Mucosa of stomach (tissue), 1 donor: ENCODE data around the gene CCL4.
"Not testable (repeated sequence)": the region's sequence is repeated elsewhere in the genome, so short reads cannot be mapped to it uniquely, and the experiment has no call there.

Source experiments
- H3K27me3 ChIP-seq: one replicate; pipeline ENCODE4 v1.7.0; 2013; ENCODE audit warnings: mild to moderate bottlenecking, low read length; ENCODE audit not compliant: control insufficient read depth, insufficient read depth
- H3K36me3 ChIP-seq: one replicate; pipeline ENCODE4 v1.7.0; 2013; ENCODE audit warnings: low read length; ENCODE audit not compliant: control insufficient read depth, insufficient read depth
- H3K4me1 ChIP-seq: one replicate; pipeline ENCODE4 v1.7.0; 2013; ENCODE audit warnings: mild to moderate bottlenecking, low read length; ENCODE audit not compliant: control insufficient read depth, insufficient read depth
- H3K4me3 ChIP-seq: one replicate; pipeline ENCODE4 v1.7.0; 2013; ENCODE audit warnings: low read length
- H3K9ac ChIP-seq: one replicate; pipeline ENCODE4 v1.7.0; 2013; ENCODE audit warnings: mild to moderate bottlenecking, low read length, moderate library complexity
- H3K9me3 ChIP-seq: one replicate; pipeline ENCODE4 v1.7.0; 2013; ENCODE audit warnings: mild to moderate bottlenecking, low read length, moderate library complexity; ENCODE audit not compliant: control insufficient read depth
- donor health status: Pancreatic carcinoma.

CCL4 gene

GRCh38 chr17:36089888-36090836 lies 13.5 kb upstream of the CCL4 start, which contains the start of gene CCL3:
Gene CCL3 (minus strand): TSS chr17:36090143. CDS start chr17:36090058, 85 bp downstream.
- no peaks in the 10 kb centered on the region for H3K4me1 ChIP-seq
- H3K9me3 ChIP-seq: no peaks in the 10 kb centered on the region

DNA sequence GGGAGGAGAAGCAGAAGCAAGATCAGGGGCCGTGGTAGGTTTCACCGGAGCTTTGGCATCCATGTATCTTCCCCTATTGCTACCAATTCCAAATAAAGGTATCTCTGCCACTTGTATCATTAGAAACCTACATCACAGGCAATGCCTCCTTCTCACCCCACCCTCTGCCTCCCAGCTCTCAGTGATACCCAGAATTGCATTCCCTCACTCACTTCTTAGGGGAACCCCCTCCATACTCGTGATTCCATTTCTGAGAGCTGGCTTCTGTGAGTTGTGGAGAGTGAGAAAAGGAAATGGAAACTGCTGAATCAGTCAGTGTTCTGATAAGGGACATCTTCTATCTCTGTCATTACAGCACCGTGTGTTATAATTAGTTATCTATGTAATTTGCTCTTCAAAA lies 11.4 kb upstream of the CCL4 start:
- Histone ChIP-seq H3K4me1 (no peaks in the 10 kb centered on the region), H3K9ac (no peak overlapping the region), H3K4me3 (no peak overlapping the region), H3K9me3 (no peaks in the 10 kb centered on the region), H3K27me3 (no peaks in the 10 kb centered on the region), H3K36me3 (no peaks in the 10 kb centered on the region)

More at GRCh38 chr17:36089888-36090836, 13.5 kb upstream of the CCL4 start, which contains the start of gene CCL3:
- H3K4me3 ChIP-seq: no peak within 1 kb of the TSS
- no peak within 1 kb of the TSS for H3K9ac ChIP-seq
- no peaks in the 10 kb centered on the region for H3K27me3 ChIP-seq
- H3K36me3 ChIP-seq: no peaks in the 10 kb centered on the region

DNA sequence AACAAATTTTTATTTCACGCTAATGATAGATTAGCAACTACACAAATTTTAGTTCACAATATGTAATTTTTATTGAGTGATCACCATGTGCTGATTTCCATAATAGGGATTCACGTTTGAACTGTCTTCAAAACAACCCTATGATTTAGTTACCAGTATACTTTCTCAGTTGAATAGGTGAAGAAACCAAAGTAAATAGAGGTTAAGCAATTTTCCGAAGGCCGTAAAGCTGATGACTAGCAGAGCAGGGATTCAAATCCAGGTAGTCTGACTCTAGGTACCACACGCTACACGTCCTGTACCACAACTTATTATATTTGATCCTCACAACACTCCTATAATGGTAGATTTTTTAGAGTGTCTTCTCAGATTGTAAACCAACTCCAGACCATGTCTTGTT lies 10.9 kb upstream of the CCL4 start:
- H3K4me3 ChIP-seq, H3K27me3 ChIP-seq, H3K36me3 ChIP-seq, H3K4me1 ChIP-seq, H3K9ac ChIP-seq, H3K9me3 ChIP-seq: not testable (repeated sequence)

GRCh38 chr17:36094232-36094631 lies 9.4 kb upstream of the CCL4 start:
- Histone ChIP-seq H3K36me3 (no peaks in the 10 kb centered on the region), H3K9ac (no peak overlapping the region), H3K4me1 (no peaks in the 10 kb centered on the region), H3K27me3 (no peaks in the 10 kb centered on the region), H3K4me3 (no peak overlapping the region), H3K9me3 (no peaks in the 10 kb centered on the region)

DNA sequence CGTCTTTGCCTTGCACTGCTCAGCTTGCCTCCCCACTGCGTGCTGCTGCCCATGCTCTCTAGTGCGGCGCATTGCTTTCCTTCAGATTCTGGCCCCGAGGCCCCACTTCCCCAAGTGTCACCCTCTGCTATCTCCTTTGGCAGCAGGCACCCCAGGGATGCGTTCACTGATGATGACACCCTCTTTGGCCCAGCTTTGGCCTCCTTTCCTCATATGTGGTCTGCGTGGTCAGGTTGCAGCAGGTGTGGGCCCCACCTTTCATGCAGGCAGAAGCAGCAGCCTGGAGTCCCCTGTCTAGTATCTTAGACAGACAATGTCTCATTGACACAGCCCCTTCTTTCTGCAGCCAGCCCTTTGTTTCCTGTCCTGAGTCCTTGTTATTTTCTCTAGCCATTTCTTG lies 8.9 kb upstream of the CCL4 start:
- H3K9me3 ChIP-seq: no peaks in the 10 kb centered on the region
- H3K9ac ChIP-seq: no peak overlapping the region
- H3K4me3 ChIP-seq: no peak overlapping the region
- no peaks in the 10 kb centered on the region for H3K4me1 ChIP-seq
- no peaks in the 10 kb centered on the region for H3K36me3 ChIP-seq
- no peaks in the 10 kb centered on the region for H3K27me3 ChIP-seq

DNA sequence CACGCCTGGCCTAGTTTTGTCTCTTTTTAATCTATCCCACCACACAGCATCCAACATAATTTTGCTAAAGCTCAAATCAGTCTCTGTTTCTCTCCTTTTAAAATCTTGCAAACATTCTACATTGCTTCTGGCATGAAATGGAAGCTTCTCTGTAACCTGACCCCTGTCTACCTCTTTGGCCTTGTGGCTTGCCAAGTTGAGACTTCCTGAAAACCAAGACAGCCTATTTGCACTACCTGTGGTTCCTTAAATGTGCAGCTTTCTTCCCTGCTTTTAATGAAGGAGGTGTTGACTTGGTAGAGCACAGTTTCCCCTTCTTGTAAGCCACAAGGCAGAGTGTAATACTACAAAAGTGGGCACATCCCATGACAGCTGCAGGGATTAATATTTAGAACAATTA lies 7.6 kb upstream of the CCL4 start:
- Histone ChIP-seq H3K36me3 (no peaks in the 10 kb centered on the region), H3K9me3 (no peaks in the 10 kb centered on the region), H3K9ac (no peak overlapping the region), H3K27me3 (no peaks in the 10 kb centered on the region), H3K4me1 (no peaks in the 10 kb centered on the region), H3K4me3 (no peak overlapping the region)

GRCh38 chr17:36099004-36099403 lies 4.6 kb upstream of the CCL4 start:
- not testable (repeated sequence) for H3K36me3 ChIP-seq, H3K4me1 ChIP-seq, H3K9ac ChIP-seq, H3K9me3 ChIP-seq, H3K27me3 ChIP-seq, H3K4me3 ChIP-seq

DNA sequence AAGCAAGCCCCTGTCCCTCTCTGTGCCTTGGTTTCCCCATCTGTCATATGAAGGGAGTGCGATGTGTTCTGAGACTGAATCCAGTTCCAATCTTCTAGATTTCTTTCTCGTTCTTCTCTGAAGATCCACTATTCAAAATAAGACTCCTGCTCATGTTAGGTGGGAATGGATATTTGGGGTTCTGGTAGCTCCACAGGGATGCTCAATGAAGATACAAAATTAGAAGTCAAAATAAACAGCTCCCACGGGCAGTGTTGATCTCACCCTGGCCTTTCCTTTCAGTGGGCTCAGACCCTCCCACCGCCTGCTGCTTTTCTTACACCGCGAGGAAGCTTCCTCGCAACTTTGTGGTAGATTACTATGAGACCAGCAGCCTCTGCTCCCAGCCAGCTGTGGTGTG lies 619 bp downstream of the CCL4 start:
- H3K9ac ChIP-seq, H3K36me3 ChIP-seq, H3K4me3 ChIP-seq, H3K9me3 ChIP-seq, H3K27me3 ChIP-seq, H3K4me1 ChIP-seq: not testable (repeated sequence)

GRCh38 chr17:36104701-36105181 lies 1.1 kb downstream of the CCL4 start:
- no peak overlapping the region for H3K4me3 ChIP-seq
- no peaks in the 10 kb centered on the region for H3K27me3 ChIP-seq
- no peaks in the 10 kb centered on the region for H3K9me3 ChIP-seq
- H3K4me1 ChIP-seq: no peaks in the 10 kb centered on the region
- no peak overlapping the region for H3K9ac ChIP-seq
- H3K36me3 ChIP-seq: no peaks in the 10 kb centered on the region

DNA sequence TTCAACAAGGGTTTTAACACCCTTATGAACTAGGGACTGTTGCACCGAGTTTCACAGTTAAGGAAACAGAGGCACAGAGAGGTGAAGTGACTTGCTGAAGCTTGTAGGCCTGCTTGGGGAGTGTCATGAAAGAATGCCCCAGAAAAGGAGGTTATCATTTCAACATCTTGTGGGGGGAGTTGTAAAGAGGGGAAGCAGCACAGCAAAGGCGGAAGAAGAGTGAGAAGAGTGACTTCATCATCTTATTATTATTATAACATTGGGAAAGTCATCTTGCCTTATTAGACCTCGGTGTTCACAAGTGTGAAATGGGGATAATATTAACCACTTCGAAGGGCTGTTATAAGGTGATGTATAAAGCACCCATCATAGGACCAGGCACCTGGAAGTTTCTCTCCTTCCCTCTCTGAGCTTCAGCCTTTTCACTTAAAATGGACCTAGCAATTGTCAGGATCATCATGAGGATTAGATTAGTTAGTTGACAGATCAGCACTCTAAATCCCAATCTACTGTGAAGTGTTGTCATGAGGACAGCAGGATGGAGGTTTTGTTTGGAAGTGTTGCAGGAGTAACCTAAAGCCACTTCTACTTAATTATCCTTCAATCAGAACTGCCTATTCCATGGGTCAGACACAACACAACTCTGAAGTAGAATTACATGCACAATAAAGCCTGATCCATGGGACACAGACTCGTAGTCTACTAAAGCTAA lies 2.3 kb downstream of the CCL4 start:
- no peaks in the 10 kb centered on the region for H3K27me3 ChIP-seq
- no peaks in the 10 kb centered on the region for H3K36me3 ChIP-seq
- H3K9ac ChIP-seq: no peak overlapping the region
- H3K4me3 ChIP-seq: no peak overlapping the region
- H3K9me3 ChIP-seq: no peaks in the 10 kb centered on the region
- no peaks in the 10 kb centered on the region for H3K4me1 ChIP-seq

DNA sequence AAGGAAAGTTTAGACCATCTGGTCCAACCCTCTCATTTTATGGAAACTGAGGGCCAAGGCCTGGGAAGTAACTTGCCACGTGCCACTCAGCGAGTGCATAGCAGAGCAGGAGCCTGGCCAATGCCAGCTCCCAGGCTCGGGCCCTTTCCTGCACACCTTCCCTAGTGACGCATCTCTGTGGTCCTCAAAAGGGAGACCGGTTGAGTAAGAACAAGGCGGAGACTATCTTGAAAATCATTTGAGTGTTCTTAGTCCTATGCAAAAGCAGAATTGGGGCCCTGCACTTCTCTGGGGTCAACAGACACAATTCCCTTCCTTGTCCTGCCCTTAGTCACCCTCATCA lies 2.8 kb downstream of the CCL4 start:
- Histone ChIP-seq H3K36me3 (no peaks in the 10 kb centered on the region), H3K4me1 (no peaks in the 10 kb centered on the region), H3K9me3 (no peaks in the 10 kb centered on the region), H3K9ac (no peak overlapping the region), H3K4me3 (no peak overlapping the region), H3K27me3 (no peaks in the 10 kb centered on the region)

- no peak overlapping the region for H3K4me3 ChIP-seq
- no peaks in the 10 kb centered on the region for H3K9me3 ChIP-seq
- H3K4me1 ChIP-seq: no peaks in the 10 kb centered on the region
- H3K9ac ChIP-seq: no peak overlapping the region
- H3K36me3 ChIP-seq: no peaks in the 10 kb centered on the region
- H3K27me3 ChIP-seq: no peaks in the 10 kb centered on the region
Measured at GRCh38 chr17:36107660-36108059, 4.0 kb downstream of the CCL4 start.
